ENCODE results near the gene PDLIM1. TPM values are rescaled to one million over a fixed set of nuclear protein-coding genes. Genes with fewer than 3 reads are reported as not detected.
"Not testable (repeated sequence)": the region's sequence is repeated elsewhere in the genome, so short reads cannot be mapped to it uniquely, and the experiment has no call there.

The PDLIM1 gene
- total and polyA plus RNA-seq, 10 donors = 101 to 225 (median 168) TPM

DNA sequence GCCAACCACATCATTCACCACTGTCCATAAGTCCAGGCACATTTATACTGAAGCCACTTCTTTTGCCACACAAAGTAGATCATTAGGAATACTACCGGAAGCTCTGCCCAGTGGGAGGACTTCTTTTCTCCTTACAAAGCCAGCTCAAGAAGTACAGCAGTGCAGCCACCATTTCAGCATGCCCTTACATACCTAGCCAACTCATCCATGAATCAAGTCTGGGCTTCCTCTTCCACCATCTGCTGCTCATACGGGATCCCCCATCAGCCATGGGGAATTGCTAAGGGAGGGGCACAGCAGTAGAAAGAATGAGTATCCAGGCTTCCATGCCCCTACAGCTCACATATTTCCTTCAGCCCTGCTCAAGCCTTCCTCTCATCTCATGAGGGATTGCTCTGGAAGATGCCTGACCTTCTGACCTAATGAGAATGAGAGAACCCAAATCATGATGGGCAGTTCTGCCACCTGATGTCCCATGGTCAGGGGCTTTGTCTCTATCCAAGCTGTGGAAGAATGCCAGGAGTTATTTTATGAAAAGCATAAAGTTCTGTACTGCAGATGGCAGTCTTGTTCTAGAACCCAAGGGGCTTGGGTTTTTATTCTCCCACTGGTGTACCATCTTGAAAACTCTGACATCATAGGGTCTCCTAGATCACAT is 57.3 kb downstream of the PDLIM1 start:
- TF ChIP-seq POLR2AphosphoS5 (IDR thresholded peaks at IDR 0.05) (no peak), POLR2A (IDR thresholded peaks at IDR 0.05) (no peak)
- TF ChIP-seq, protein P1, sequence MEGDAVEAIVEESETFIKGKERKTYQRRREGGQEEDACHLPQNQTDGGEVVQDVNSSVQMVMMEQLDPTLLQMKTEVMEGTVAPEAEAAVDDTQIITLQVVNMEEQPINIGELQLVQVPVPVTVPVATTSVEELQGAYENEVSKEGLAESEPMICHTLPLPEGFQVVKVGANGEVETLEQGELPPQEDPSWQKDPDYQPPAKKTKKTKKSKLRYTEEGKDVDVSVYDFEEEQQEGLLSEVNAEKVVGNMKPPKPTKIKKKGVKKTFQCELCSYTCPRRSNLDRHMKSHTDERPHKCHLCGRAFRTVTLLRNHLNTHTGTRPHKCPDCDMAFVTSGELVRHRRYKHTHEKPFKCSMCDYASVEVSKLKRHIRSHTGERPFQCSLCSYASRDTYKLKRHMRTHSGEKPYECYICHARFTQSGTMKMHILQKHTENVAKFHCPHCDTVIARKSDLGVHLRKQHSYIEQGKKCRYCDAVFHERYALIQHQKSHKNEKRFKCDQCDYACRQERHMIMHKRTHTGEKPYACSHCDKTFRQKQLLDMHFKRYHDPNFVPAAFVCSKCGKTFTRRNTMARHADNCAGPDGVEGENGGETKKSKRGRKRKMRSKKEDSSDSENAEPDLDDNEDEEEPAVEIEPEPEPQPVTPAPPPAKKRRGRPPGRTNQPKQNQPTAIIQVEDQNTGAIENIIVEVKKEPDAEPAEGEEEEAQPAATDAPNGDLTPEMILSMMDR (IDR thresholded peaks at IDR 0.05 in 8 of 11, conservative IDR thresholded peaks at IDR 0.05 in 3 of 11) = no peak
- Histone ChIP-seq H3K27ac (no peak overlapping the region), H3K36me3 (peaks cover 0 to 69% (median 34%) of the 10 kb centered on the region in 6 donors), H3K9me3 (no peaks in the 10 kb centered on the region), H3K4me1 (peaks cover 0 to 24% (median 6%) of the 10 kb centered on the region in 6 donors), H3K27me3 (replicated peaks in 1 of 7) (no peaks in the 10 kb centered on the region), H3K4me3 (no peak overlapping the region)
- no peak for DNase-seq
- WGBS, 5 donors = 86 to 100% (median 95%) methylated on average over 2 of the region's 2 CpGs
- intact Hi-C loops (cut with DNase I; ENCODE audit: low total_unique reads) = no loop called here

DNA sequence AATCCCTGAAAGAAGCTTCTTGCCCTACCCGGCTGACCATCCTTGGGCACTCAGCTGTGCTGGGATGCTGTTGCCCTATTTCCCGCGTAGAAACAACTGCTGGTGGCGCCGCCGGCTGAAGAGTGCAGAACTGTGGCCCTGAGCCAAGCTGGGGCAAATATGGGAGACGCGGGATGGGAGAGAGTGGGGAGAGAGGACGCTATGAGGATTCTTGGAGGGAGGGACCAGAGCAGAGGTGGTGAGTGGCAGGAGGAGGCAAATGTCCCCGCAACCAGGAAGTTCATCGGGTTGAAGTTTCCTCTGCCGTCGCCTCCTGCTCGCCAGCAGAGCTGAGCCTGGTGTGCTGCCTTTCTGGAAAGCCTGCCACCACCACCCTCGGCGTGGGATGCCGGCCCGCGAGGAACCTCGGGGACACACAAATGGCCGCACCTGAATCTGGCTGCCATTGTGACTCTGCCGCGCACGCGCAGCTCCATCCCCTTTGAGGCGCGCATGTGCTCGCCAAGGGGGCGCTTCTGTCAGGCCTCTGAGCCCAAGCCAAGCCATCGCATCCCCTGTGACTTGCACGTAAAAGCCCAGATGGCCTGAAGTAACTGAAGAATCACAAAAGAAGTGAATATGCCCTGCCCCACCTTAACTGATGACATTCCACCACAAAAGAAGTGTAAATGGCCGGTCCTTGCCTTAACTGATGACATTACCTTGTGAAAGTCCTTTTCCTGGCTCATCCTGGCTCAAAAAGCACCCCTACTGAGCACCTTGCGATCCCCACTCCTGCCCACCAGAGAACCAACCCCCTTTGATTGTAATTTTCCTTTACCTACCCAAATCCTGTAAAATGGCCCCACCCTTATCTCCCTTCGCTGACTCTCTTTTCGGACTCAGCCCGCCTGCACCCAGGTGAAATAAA is 59.9 kb downstream of the PDLIM1 start:
- intact Hi-C loops (cut with DNase I; ENCODE audit: low total_unique reads); H3K9me3 ChIP-seq; H3K27me3 ChIP-seq (replicated peaks in 1 of 7): not testable (repeated sequence)
- peak; percentile 46 to 77 (median 74) for TF ChIP-seq POLR2AphosphoS5 (IDR thresholded peaks at IDR 0.05)
- WGBS, 5 donors = 24 to 52% (median 40%) methylated on average over 29 to 36 of the region's 36 CpGs
- Histone ChIP-seq H3K36me3 (peaks cover 0 to 47% (median 17%) of the 10 kb centered on the region in 6 donors), H3K27ac (peak overlapping the region in 5 of 8 donors; percentile 51 to 74 (median 67)), H3K4me3 (peak overlapping the region; percentile 16 to 71 (median 30)), H3K4me1 (peaks cover 0 to 15% (median 2%) of the 10 kb centered on the region in 6 donors)
- DNase-seq = peak; percentile 88

DNA sequence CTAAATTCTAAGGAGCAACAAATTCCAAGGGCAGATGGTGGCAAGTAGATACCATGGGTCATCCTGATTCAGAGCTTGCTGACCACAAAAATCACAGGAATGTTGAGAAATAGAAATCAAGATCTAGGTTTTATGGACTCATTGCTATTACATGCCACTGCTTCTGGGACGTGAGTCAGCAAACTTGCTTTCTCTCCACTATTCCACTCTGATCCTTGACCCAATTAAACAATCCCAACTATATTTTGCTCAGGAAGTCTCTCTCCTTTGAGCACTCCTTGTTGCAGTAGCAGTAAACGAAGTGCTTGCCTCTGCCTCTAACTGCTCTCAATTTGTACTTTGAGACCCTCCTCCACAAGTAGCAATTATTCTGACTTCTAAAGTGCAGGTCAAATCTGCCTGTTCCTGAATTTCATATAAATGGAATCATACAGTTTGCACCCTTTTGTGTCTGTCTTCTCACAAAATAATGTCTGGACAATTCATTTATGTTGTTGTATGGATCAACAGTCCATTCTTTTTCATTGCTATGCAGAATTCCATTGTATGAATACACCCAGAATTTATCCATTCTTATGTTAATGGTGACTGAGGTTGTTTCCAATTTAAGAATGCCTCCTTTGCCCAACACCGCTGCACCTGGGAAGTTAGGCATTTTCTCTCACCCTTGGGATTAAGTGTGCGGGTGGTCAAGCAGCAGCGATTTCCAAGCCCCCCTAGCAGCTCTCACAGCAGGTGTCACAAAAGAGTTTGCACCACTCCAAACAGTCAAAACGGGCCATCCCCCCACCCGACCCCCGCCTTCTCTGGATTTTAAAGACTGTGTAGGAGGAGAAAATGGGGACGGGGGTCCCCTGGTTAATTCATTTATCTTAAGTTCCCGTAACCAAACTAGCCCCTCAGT is 60.8 kb downstream of the PDLIM1 start:
- intact Hi-C loops (cut with DNase I; ENCODE audit: low total_unique reads) = no loop called here
- Histone ChIP-seq H3K9me3 (no peaks in the 10 kb centered on the region), H3K36me3 (peaks cover 0 to 38% (median 15%) of the 10 kb centered on the region in 6 donors), H3K27ac (peak overlapping the region in 2 of 8 donors; percentile 67 to 69), H3K27me3 (replicated peaks in 1 of 7) (no peaks in the 10 kb centered on the region), H3K4me1 (peaks cover 0 to 12% (median 0%) of the 10 kb centered on the region in 6 donors), H3K4me3 (peak overlapping the region in 7 of 8 donors; percentile 17 to 71 (median 32))
- TF ChIP-seq, protein P1 (IDR thresholded peaks at IDR 0.05 in 8 of 11, conservative IDR thresholded peaks at IDR 0.05 in 3 of 11) = no peak
- no peak for TF ChIP-seq POLR2A (IDR thresholded peaks at IDR 0.05)
- TF ChIP-seq POLR2AphosphoS5 (IDR thresholded peaks at IDR 0.05) = no peak
- 48 to 76% (median 69%) methylated on average over 10 of the region's 10 CpGs for WGBS, 5 donors
- no peak for DNase-seq

GRCh38 chr10:95228934-95229723 is 61.7 kb downstream of the PDLIM1 start:
- DNase-seq; H3K27me3 ChIP-seq (replicated peaks in 1 of 7); H3K4me3 ChIP-seq; H3K9me3 ChIP-seq; intact Hi-C loops (cut with DNase I; ENCODE audit: low total_unique reads): not testable (repeated sequence)
- Histone ChIP-seq H3K27ac (peak overlapping the region in 2 of 8 donors; percentile 31 to 56), H3K4me1 (peaks cover 0 to 12% (median 0%) of the 10 kb centered on the region in 6 donors), H3K36me3 (peaks cover 0 to 29% (median 8%) of the 10 kb centered on the region in 6 donors)
- WGBS, 5 donors = 83 to 92% (median 90%) methylated on average over 12 to 14 of the region's 14 CpGs
